Measurements from ENCODE around the gene KPNA6.

DNA sequence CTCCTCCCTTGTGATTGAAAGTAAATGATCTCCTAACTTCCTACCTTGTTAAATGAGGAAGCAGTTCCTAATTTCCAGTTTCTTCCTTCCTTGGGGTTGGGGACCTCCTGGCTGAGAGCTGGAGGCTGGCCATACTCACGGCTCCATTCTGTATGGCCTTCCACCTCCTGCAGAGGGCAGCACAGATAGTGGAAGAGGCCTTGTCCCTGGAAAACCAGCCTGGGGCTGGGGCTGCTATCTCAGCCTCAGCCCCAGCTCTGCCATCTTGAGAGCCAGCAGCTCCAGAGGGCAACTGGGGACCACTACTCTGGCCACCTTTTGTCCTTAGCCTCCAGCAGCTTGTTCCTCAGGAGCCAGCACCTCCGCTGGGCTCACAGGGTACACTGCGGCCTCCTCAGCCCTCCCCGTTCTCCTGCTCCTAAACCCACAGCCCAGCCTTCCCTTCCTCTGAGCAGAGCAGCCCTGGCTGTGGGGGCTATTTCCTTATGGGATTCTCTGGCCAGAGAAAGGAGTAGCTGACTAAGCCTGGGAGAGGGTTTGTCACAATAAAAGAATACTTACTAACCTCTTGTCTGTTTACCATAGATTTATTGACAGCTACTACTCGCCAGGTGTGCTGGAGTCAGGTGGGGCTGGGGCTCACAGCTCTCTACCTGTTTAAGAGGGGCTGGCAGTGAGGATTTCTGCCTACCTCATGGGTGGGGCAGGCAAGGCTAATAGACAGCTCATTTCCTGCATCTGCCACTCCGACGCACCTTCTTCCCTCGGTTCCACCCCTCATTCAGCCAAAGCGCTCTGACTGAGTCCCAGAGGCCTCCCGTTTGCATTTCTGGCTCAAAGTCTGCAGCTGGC is 108.0 kb downstream of the KPNA6 start:
- TF ChIP-seq, protein P1, sequence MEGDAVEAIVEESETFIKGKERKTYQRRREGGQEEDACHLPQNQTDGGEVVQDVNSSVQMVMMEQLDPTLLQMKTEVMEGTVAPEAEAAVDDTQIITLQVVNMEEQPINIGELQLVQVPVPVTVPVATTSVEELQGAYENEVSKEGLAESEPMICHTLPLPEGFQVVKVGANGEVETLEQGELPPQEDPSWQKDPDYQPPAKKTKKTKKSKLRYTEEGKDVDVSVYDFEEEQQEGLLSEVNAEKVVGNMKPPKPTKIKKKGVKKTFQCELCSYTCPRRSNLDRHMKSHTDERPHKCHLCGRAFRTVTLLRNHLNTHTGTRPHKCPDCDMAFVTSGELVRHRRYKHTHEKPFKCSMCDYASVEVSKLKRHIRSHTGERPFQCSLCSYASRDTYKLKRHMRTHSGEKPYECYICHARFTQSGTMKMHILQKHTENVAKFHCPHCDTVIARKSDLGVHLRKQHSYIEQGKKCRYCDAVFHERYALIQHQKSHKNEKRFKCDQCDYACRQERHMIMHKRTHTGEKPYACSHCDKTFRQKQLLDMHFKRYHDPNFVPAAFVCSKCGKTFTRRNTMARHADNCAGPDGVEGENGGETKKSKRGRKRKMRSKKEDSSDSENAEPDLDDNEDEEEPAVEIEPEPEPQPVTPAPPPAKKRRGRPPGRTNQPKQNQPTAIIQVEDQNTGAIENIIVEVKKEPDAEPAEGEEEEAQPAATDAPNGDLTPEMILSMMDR (IDR thresholded peaks at IDR 0.05; ENCODE audit: extremely low read depth in 1 of 2, insufficient read depth in 1 of 2, low read depth in 1 of 2, low read length in 2 of 2), result peak; percentile 84 to 89
- no peak for TF ChIP-seq FOS (IDR thresholded peaks at IDR 0.05; ENCODE audit: borderline replicate concordance, insufficient read depth, low read length)
- no peak for TF ChIP-seq POLR2A (IDR thresholded peaks at IDR 0.05; ENCODE audit: low read depth, low read length)
- TF ChIP-seq EZH2 (IDR thresholded peaks at IDR 0.05; ENCODE audit: borderline replicate concordance, low read depth, low read length, severe bottlenecking), result no peak
- TF ChIP-seq MYC (IDR thresholded peaks at IDR 0.05; ENCODE audit: low read depth, low read length), result no peak

Measured in endothelial cell of umbilical vein (primary cell).